MM.1S (cell line): Measurements from ENCODE around the gene PIEZO2.

ENCODE experiments used
- DNase-seq: peaks from one replicate; pipeline ENCODE4 v3.0.0-alpha.2; 2015
- H2AFZ ChIP-seq: fragments of 300-600 bp; sonication (generic); 2 replicates; pipeline ENCODE4 v1.6.0; 2016; ENCODE audit warnings: antibody characterized with exemption, low read length
- H3F3A ChIP-seq: fragments of 300-600 bp; sonication (generic); 2 replicates; pipeline ENCODE4 v1.6.1; 2016; ENCODE audit warnings: mild to moderate bottlenecking, antibody characterized with exemption, low read length, moderate library complexity, mixed read lengths; ENCODE audit not compliant: insufficient read depth
- H3K27ac ChIP-seq: fragments of 300-600 bp; sonication (generic); 2 replicates; pipeline ENCODE4 v1.5.1; 2016; ENCODE audit warnings: mild to moderate bottlenecking, low read length
- H3K27me3 ChIP-seq: fragments of 300-600 bp; sonication (generic); replicated peaks from 2 replicates; pipeline ENCODE4 v1.6.0; 2016; ENCODE audit warnings: low read length; ENCODE audit not compliant: insufficient read depth
- H3K36me3 ChIP-seq: fragments of 300-600 bp; sonication (generic); replicated peaks from 2 replicates; pipeline ENCODE4 v1.6.1; 2016; ENCODE audit warnings: mild to moderate bottlenecking, low read length, mixed read lengths; ENCODE audit not compliant: insufficient read depth
- H3K4me1 ChIP-seq: fragments of 300-600 bp; sonication (generic); 2 replicates; pipeline ENCODE4 v1.6.1; 2016; ENCODE audit warnings: low read length, mixed read lengths
- H3K4me2 ChIP-seq: fragments of 300-600 bp; sonication (generic); 2 replicates; pipeline ENCODE4 v1.6.0; 2016; ENCODE audit warnings: low read depth, low read length
- H3K4me3 ChIP-seq: fragments of 300-600 bp; sonication (generic); 2 replicates; pipeline ENCODE4 v1.5.1; 2016; ENCODE audit warnings: low read length, mixed read lengths
- H3K79me2 ChIP-seq: fragments of 300-600 bp; sonication (generic); 2 replicates; pipeline ENCODE4 v1.6.1; 2016; ENCODE audit warnings: mixed run types, low read length, mixed read lengths
- H3K9ac ChIP-seq: fragments of 300-600 bp; sonication (generic); 2 replicates; pipeline ENCODE4 v1.6.1; 2016; ENCODE audit warnings: low read length, mixed read lengths
- H3K9me2 ChIP-seq: fragments of 300-600 bp; sonication (generic); replicated peaks from 2 replicates; pipeline ENCODE4 v1.6.1; 2016; ENCODE audit warnings: mild to moderate bottlenecking, low read length, mixed read lengths; ENCODE audit not compliant: insufficient read depth
- H3K9me3 ChIP-seq: fragments of 300-600 bp; sonication (generic); replicated peaks from 2 replicates; pipeline ENCODE4 v1.6.1; 2016; ENCODE audit warnings: mild to moderate bottlenecking, low read length, mixed read lengths; ENCODE audit not compliant: insufficient read depth
- H4K20me1 ChIP-seq: fragments of 300-600 bp; sonication (generic); 2 replicates; pipeline ENCODE4 v1.6.1; 2016; ENCODE audit warnings: mild to moderate bottlenecking, low read length, moderate library complexity, mixed read lengths; ENCODE audit not compliant: insufficient read depth
- CTCF ChIP-seq: fragments of 300-600 bp; sonication (generic); IDR thresholded peaks from 2 replicates; pipeline ENCODE4 v1.5.1; 2016; ENCODE audit warnings: antibody characterized with exemption, low read length, mixed read lengths
- EZH2 ChIP-seq: fragments of 300-600 bp; sonication (generic); optimal IDR thresholded peaks from 2 replicates; pipeline ENCODE3; 2017; ENCODE audit warnings: low read depth, mild to moderate bottlenecking, antibody characterized with exemption, low read length, mixed read lengths
- EZH2phosphoT487 ChIP-seq: fragments of 300-600 bp; sonication (generic); IDR thresholded peaks from 2 replicates; pipeline ENCODE4 v1.6.1; 2018; ENCODE audit warnings: antibody characterized with exemption, low read length

The PIEZO2 gene

GRCh38 chr18:10872304-10872703 is 277.1 kb downstream of the PIEZO2 start:
- Histone ChIP-seq H3K9ac (no peak overlapping the region), H3K4me2 (no peak overlapping the region), H3K9me2 (no peaks in the 10 kb centered on the region), H3K9me3 (no peaks in the 10 kb centered on the region), H3K27ac (no peak overlapping the region), H3K4me3 (no peak overlapping the region), H3K4me1 (peaks cover 5% of the 10 kb centered on the region; the same call in 1 of the 2 replicates), H4K20me1 (no peaks in the 10 kb centered on the region), H2AFZ (no peak overlapping the region), H3K36me3 (no peaks in the 10 kb centered on the region), H3K79me2 (no peaks in the 10 kb centered on the region), H3F3A (no peaks in the 10 kb centered on the region), H3K27me3 (no peaks in the 10 kb centered on the region)
- no peak for TF ChIP-seq CTCF
- no peak for TF ChIP-seq EZH2
- no peak for TF ChIP-seq EZH2phosphoT487
- no peak for DNase-seq

- Histone ChIP-seq H3K9me3 (no peaks in the 10 kb centered on the region), H3K9me2 (no peaks in the 10 kb centered on the region), H3F3A (no peaks in the 10 kb centered on the region), H3K27me3 (no peaks in the 10 kb centered on the region), H4K20me1 (no peaks in the 10 kb centered on the region), H3K79me2 (no peaks in the 10 kb centered on the region), H3K36me3 (no peaks in the 10 kb centered on the region), H3K9ac (no peak overlapping the region), H2AFZ (no peak overlapping the region), H3K4me3 (no peak overlapping the region), H3K4me2 (no peak overlapping the region), H3K4me1 (no peaks in the 10 kb centered on the region), H3K27ac (no peak overlapping the region)
- TF ChIP-seq CTCF (no peak), EZH2 (no peak), EZH2phosphoT487 (no peak)
- no peak for DNase-seq
Measured at GRCh38 chr18:10864722-10865121, 284.6 kb downstream of the PIEZO2 start.

- Histone ChIP-seq H2AFZ (no peak overlapping the region), H3K79me2 (no peaks in the 10 kb centered on the region), H3K27me3 (no peaks in the 10 kb centered on the region), H3K4me1 (no peaks in the 10 kb centered on the region), H3K9ac (no peak overlapping the region), H3K4me3 (no peak overlapping the region), H3K36me3 (no peaks in the 10 kb centered on the region), H3K27ac (no peak overlapping the region), H3K4me2 (no peak overlapping the region), H4K20me1 (no peaks in the 10 kb centered on the region), H3F3A (no peaks in the 10 kb centered on the region), H3K9me3 (no peaks in the 10 kb centered on the region), H3K9me2 (no peaks in the 10 kb centered on the region)
- TF ChIP-seq CTCF = no peak
- TF ChIP-seq EZH2 = no peak
- no peak for TF ChIP-seq EZH2phosphoT487
- DNase-seq = no peak
Measured at GRCh38 chr18:10863026-10863425, 286.3 kb downstream of the PIEZO2 start.
